ENCODE results near the gene ANGPTL4. TPM values are rescaled to one million over a fixed set of nuclear protein-coding genes. Genes with fewer than 3 reads are reported as not detected.
A peak's percentile ranks its signal among the peaks of the same experiment; 100 is the strongest.

ANGPTL4 gene
- total and polyA plus RNA-seq, 9 of the 15 experiments (the other 6 are each of a cell fraction or from before 2014, with no cell fraction given), result 0.05 to 0.77 (median 0.22) TPM; not detected in 4

- TF ChIP-seq RBFOX2 (IDR thresholded peaks at IDR 0.05; ENCODE audit: low read depth, low read length) (peak; percentile 57; the same call in 1 of the 2 replicates), ZNF79 (CRISPR knock-in tag; IDR thresholded peaks at IDR 0.05; ENCODE audit: low read depth) (no peak), CREM (IDR thresholded peaks at IDR 0.05; ENCODE audit: low read depth) (0 out of 2 replicates have a peak, but pooled peaks have one; percentile 23), STAG1 (CRISPR knock-in tag; IDR thresholded peaks at IDR 0.05; ENCODE audit: borderline replicate concordance) (no peak), ZNF121 (CRISPR knock-in tag; conservative IDR thresholded peaks at IDR 0.05) (no peak), MTA2 (IDR thresholded peaks at IDR 0.05; ENCODE audit: low read depth) (no peak), NR4A1 (CRISPR knock-in tag; IDR thresholded peaks at IDR 0.05) (no peak), NR4A1 (tag; IDR thresholded peaks at IDR 0.05) (no peak), CEBPG (CRISPR knock-in tag; IDR thresholded peaks at IDR 0.05) (no peak), CEBPG (tag; conservative IDR thresholded peaks at IDR 0.05 in 1 of 2, IDR thresholded peaks at IDR 0.05 in 1 of 2) (no peak), TOE1 (IDR thresholded peaks at IDR 0.05; ENCODE audit: borderline replicate concordance) (no peak), TOE1 (CRISPR knock-in tag; IDR thresholded peaks at IDR 0.05; ENCODE audit: borderline replicate concordance, low read depth) (no peak), SETDB1 (IDR thresholded peaks at IDR 0.05; ENCODE audit: low read length) (no peak), ETS1 (conservative IDR thresholded peaks at IDR 0.05; ENCODE audit: control insufficient read depth, low read depth, low read length) (no peak), ZNF253 (CRISPR knock-in tag; conservative IDR thresholded peaks at IDR 0.05) (no peak), ZNF57 (CRISPR knock-in tag; IDR thresholded peaks at IDR 0.05) (no peak), FUS (optimal IDR thresholded peaks at IDR 0.05; ENCODE audit: low read depth, low read length) (no peak), ZNF224 (CRISPR knock-in tag; IDR thresholded peaks at IDR 0.05) (no peak)
- TF ChIP-seq, protein P1, sequence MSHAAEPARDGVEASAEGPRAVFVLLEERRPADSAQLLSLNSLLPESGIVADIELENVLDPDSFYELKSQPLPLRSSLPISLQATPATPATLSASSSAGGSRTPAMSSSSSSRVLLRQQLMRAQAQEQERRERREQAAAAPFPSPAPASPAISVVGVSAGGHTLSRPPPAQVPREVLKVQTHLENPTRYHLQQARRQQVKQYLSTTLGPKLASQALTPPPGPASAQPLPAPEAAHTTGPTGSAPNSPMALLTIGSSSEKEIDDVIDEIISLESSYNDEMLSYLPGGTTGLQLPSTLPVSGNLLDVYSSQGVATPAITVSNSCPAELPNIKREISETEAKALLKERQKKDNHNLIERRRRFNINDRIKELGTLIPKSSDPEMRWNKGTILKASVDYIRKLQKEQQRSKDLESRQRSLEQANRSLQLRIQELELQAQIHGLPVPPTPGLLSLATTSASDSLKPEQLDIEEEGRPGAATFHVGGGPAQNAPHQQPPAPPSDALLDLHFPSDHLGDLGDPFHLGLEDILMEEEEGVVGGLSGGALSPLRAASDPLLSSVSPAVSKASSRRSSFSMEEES (CRISPR knock-in tag; IDR thresholded peaks at IDR 0.05), result no peak
- TF ChIP-seq, protein P2, sequence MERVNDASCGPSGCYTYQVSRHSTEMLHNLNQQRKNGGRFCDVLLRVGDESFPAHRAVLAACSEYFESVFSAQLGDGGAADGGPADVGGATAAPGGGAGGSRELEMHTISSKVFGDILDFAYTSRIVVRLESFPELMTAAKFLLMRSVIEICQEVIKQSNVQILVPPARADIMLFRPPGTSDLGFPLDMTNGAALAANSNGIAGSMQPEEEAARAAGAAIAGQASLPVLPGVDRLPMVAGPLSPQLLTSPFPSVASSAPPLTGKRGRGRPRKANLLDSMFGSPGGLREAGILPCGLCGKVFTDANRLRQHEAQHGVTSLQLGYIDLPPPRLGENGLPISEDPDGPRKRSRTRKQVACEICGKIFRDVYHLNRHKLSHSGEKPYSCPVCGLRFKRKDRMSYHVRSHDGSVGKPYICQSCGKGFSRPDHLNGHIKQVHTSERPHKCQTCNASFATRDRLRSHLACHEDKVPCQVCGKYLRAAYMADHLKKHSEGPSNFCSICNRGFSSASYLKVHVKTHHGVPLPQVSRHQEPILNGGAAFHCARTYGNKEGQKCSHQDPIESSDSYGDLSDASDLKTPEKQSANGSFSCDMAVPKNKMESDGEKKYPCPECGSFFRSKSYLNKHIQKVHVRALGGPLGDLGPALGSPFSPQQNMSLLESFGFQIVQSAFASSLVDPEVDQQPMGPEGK (CRISPR knock-in tag; IDR thresholded peaks at IDR 0.05; ENCODE audit: borderline replicate concordance), result no peak
- TF ChIP-seq, protein P3, sequence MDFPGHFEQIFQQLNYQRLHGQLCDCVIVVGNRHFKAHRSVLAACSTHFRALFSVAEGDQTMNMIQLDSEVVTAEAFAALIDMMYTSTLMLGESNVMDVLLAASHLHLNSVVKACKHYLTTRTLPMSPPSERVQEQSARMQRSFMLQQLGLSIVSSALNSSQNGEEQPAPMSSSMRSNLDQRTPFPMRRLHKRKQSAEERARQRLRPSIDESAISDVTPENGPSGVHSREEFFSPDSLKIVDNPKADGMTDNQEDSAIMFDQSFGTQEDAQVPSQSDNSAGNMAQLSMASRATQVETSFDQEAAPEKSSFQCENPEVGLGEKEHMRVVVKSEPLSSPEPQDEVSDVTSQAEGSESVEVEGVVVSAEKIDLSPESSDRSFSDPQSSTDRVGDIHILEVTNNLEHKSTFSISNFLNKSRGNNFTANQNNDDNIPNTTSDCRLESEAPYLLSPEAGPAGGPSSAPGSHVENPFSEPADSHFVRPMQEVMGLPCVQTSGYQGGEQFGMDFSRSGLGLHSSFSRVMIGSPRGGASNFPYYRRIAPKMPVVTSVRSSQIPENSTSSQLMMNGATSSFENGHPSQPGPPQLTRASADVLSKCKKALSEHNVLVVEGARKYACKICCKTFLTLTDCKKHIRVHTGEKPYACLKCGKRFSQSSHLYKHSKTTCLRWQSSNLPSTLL (IDR thresholded peaks at IDR 0.05), result no peak
- TF ChIP-seq, protein P4, sequence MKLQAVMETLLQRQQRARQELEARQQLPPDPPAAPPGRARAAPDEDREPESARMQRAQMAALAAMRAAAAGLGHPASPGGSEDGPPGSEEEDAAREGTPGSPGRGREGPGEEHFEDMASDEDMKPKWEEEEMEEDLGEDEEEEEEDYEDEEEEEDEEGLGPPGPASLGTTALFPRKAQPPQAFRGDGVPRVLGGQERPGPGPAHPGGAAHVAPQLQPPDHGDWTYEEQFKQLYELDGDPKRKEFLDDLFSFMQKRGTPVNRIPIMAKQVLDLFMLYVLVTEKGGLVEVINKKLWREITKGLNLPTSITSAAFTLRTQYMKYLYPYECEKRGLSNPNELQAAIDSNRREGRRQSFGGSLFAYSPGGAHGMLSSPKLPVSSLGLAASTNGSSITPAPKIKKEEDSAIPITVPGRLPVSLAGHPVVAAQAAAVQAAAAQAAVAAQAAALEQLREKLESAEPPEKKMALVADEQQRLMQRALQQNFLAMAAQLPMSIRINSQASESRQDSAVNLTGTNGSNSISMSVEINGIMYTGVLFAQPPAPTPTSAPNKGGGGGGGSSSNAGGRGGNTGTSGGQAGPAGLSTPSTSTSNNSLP (IDR thresholded peaks at IDR 0.05; ENCODE audit: borderline replicate concordance, low read depth, low read length), result no peak
Measured at GRCh38 chr19:8390617-8390981, 26.6 kb downstream of the ANGPTL4 start (continued).
